ENCODE data around the gene EVX1.

- TF ChIP-seq, protein P1, sequence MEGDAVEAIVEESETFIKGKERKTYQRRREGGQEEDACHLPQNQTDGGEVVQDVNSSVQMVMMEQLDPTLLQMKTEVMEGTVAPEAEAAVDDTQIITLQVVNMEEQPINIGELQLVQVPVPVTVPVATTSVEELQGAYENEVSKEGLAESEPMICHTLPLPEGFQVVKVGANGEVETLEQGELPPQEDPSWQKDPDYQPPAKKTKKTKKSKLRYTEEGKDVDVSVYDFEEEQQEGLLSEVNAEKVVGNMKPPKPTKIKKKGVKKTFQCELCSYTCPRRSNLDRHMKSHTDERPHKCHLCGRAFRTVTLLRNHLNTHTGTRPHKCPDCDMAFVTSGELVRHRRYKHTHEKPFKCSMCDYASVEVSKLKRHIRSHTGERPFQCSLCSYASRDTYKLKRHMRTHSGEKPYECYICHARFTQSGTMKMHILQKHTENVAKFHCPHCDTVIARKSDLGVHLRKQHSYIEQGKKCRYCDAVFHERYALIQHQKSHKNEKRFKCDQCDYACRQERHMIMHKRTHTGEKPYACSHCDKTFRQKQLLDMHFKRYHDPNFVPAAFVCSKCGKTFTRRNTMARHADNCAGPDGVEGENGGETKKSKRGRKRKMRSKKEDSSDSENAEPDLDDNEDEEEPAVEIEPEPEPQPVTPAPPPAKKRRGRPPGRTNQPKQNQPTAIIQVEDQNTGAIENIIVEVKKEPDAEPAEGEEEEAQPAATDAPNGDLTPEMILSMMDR (IDR thresholded peaks at IDR 0.05 in 8 of 11, conservative IDR thresholded peaks at IDR 0.05 in 3 of 11) = no peak
- no peak for TF ChIP-seq POLR2AphosphoS5 (IDR thresholded peaks at IDR 0.05)
Observed at GRCh38 chr7:27207348-27207985, 35.1 kb upstream of the EVX1 start.

Measured in spleen (tissue), 7 donors.